Endodermal cell (in vitro differentiated cells): ENCODE results near the gene RIPOR2. TPM values are rescaled to one million over a fixed set of nuclear protein-coding genes. Genes with fewer than 3 reads are reported as not detected.

Experiments used
- DNase-seq: peaks from one replicate; pipeline ENCODE4 v3.0.0-alpha.2; 2017
- H3K27ac ChIP-seq: 2 replicates; pipeline ENCODE4 v1.5.1; 2013; ENCODE audit warnings: mild to moderate bottlenecking, low read depth, low read length, moderate library complexity
- H3K27me3 ChIP-seq: 2 replicates; pipeline ENCODE4 v1.6.1; 2013; ENCODE audit warnings: mild to moderate bottlenecking, low read length, moderate library complexity; ENCODE audit not compliant: insufficient read depth, control insufficient read depth, poor library complexity, severe bottlenecking
- H3K36me3 ChIP-seq: 2 replicates; pipeline ENCODE4 v1.7.0; 2013; ENCODE audit warnings: mild to moderate bottlenecking, low read length, moderate library complexity; ENCODE audit not compliant: control insufficient read depth, insufficient read depth
- H3K4me1 ChIP-seq: one replicate; pipeline ENCODE4 v1.7.0; 2013; ENCODE audit warnings: low read length; ENCODE audit not compliant: control insufficient read depth, insufficient read depth
- H3K4me3 ChIP-seq: 2 replicates; pipeline ENCODE4 v1.5.1; 2013; ENCODE audit warnings: mild to moderate bottlenecking, low read length, moderate library complexity
- H3K9ac ChIP-seq: 2 replicates; pipeline ENCODE4 v1.6.1; 2013; ENCODE audit warnings: mild to moderate bottlenecking, low read length, moderate library complexity; ENCODE audit not compliant: poor library complexity, severe bottlenecking; ENCODE audit errors: extremely low read depth
- H3K9me3 ChIP-seq: 2 replicates; pipeline ENCODE4 v1.6.1; 2013; ENCODE audit warnings: mild to moderate bottlenecking, low read length, moderate library complexity; ENCODE audit not compliant: control insufficient read depth
- H3K27ac Mint-ChIP-seq: 2 replicates; pipeline ENCODE4 v1.8.0; 2020; ENCODE audit warnings: mixed read lengths
- H3K27me3 Mint-ChIP-seq: 2 replicates; pipeline ENCODE4 v1.8.0; 2021; ENCODE audit warnings: mild to moderate bottlenecking, mixed read lengths; ENCODE audit not compliant: insufficient read depth
- H3K36me3 Mint-ChIP-seq: 2 replicates; pipeline ENCODE4 v1.8.0; 2020; ENCODE audit warnings: low read depth, mixed read lengths
- H3K4me1 Mint-ChIP-seq: 2 replicates; pipeline ENCODE4 v1.8.0; 2020; ENCODE audit warnings: mixed read lengths
- H3K4me3 Mint-ChIP-seq: 2 replicates; pipeline ENCODE4 v1.8.0; 2020; ENCODE audit warnings: mild to moderate bottlenecking, moderate library complexity, mixed read lengths
- H3K9me3 Mint-ChIP-seq: 2 replicates; pipeline ENCODE4 v1.8.0; 2020; ENCODE audit warnings: mild to moderate bottlenecking, mixed read lengths
- WGBS, 2 experiments: methylation state at CpG; one replicate each; pipeline versions ENCODE4 v1.1.5 to v1.1.7; 2013; ENCODE audit warnings: missing lambda C conversion rate in 2 of 2, mixed read lengths in 1 of 2; ENCODE audit not compliant: insufficient coverage in 1 of 2, insufficient read length in 1 of 2; 5-methylcytosine and 5-hydroxymethylcytosine counted together
- total RNA-seq, 2 donors: library from RNA; stranded (reverse); fragmentation: NEBNext Ultra II Directional in 1 of 2; extraction: Animal tissue kit (Norgen Biotek cat#: 25700) in 1 of 2; gene quantifications; 2 replicates in 1 of 2; 3 replicates in 1 of 2; pipeline ENCODE4 v1.2.1, GENCODE V29; 2021
- TF ChIP-seq, protein P1 (sequence below): fragments of 200-600 bp; sonication (generic); conservative IDR thresholded peaks from 2 replicates; pipeline ENCODE4 v1.5.0; 2021; ENCODE audit warnings: antibody characterized with exemption, mild to moderate bottlenecking

RIPOR2 gene
- total RNA-seq, 2 donors from 2014 or later, result 9.3 to 10.4 TPM

DNA sequence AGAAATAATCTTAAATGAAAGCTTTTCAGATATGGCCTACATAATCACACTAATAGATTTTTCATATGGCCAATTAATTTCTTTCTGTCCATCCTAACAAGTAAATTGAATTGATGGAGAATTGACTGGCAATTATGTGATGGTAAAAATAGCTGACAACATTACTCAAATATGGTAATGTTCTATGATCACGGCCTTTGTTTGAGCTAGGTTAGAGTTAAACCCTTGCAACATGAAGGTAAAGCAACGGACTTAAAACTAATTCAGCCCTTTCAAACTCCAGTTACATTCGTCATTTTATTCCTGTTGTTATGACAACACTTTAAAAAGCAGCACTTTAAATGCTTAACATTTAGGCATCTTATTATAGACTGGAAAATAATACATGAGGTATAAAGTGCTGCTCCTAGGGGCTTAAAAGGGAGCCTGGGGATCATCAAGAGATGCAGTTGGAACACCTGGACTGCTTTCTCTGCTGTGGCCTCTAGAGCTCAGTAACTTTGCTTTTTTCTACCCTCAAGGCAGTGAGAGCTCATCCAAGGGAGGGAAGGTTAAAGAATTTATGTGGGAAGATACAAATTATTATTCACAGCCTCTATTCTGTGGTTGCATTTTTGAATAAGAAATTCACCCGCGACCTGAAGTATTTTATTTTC is 46.9 kb downstream of the RIPOR2 start:
- no peaks in the 10 kb centered on the region for H3K36me3 Mint-ChIP-seq
- Histone ChIP-seq H3K36me3 (no peaks in the 10 kb centered on the region), H3K9me3 (no peaks in the 10 kb centered on the region), H3K4me1 (no peaks in the 10 kb centered on the region), H3K27ac (no peak overlapping the region), H3K4me3 (no peak overlapping the region), H3K27me3 (no peaks in the 10 kb centered on the region), H3K9ac (no peak overlapping the region)
- 92 to 100% methylated on average over 2 to 5 of the region's 5 CpGs for WGBS, 2 experiments
- H3K27ac Mint-ChIP-seq, result no peak overlapping the region
- TF ChIP-seq, protein P1, sequence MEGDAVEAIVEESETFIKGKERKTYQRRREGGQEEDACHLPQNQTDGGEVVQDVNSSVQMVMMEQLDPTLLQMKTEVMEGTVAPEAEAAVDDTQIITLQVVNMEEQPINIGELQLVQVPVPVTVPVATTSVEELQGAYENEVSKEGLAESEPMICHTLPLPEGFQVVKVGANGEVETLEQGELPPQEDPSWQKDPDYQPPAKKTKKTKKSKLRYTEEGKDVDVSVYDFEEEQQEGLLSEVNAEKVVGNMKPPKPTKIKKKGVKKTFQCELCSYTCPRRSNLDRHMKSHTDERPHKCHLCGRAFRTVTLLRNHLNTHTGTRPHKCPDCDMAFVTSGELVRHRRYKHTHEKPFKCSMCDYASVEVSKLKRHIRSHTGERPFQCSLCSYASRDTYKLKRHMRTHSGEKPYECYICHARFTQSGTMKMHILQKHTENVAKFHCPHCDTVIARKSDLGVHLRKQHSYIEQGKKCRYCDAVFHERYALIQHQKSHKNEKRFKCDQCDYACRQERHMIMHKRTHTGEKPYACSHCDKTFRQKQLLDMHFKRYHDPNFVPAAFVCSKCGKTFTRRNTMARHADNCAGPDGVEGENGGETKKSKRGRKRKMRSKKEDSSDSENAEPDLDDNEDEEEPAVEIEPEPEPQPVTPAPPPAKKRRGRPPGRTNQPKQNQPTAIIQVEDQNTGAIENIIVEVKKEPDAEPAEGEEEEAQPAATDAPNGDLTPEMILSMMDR, result peak; percentile 48
- H3K27me3 Mint-ChIP-seq, result no peaks in the 10 kb centered on the region
- H3K4me3 Mint-ChIP-seq, result no peak overlapping the region
- no peak for DNase-seq
- H3K4me1 Mint-ChIP-seq, result peaks cover 2% of the 10 kb centered on the region
- H3K9me3 Mint-ChIP-seq, result no peaks in the 10 kb centered on the region

DNA sequence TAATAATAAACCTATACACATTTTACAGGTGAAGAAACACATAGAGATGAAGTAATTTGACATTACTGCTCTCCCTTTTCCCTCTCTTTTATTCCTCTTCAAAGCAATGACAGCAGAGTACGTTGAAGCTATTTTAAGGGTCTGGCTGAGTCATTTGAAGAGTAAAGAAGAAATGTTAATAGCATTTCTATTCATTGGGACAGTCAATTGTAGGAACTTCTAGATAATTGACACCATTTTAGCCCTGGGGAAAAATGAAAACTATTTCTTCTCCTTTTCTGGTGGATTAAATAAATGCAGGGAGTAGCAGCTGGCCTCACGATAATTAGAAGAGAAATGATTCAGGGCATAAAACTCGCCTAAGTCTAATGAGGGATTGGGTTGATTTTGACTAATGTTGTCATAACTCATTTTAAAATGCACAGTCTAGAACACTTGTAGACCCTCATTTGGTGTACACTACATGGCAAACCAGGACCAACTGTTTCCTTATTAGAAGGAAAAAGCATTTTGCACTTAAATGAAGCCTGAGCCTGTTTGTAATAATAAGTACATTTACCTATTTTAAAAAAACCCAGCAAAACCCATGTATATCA is 48.1 kb downstream of the RIPOR2 start:
- H3K27me3 ChIP-seq, result no peaks in the 10 kb centered on the region
- no peaks in the 10 kb centered on the region for H3K4me1 ChIP-seq
- Mint-ChIP-seq H3K36me3 (no peaks in the 10 kb centered on the region), H3K4me3 (no peak overlapping the region), H3K27ac (no peak overlapping the region), H3K9me3 (no peaks in the 10 kb centered on the region), H3K27me3 (no peaks in the 10 kb centered on the region), H3K4me1 (peaks cover 4% of the 10 kb centered on the region)
- no peak overlapping the region for H3K4me3 ChIP-seq
- no peak for DNase-seq
- H3K27ac ChIP-seq, result no peak overlapping the region
- H3K36me3 ChIP-seq, result no peaks in the 10 kb centered on the region
- TF ChIP-seq, protein P1, result no peak
- WGBS, 2 experiments, result 90% methylated on average over 3 of the region's 3 CpGs; no CpG with 5 or more reads in 1 of the 2 experiments
- no peak overlapping the region for H3K9ac ChIP-seq
- no peaks in the 10 kb centered on the region for H3K9me3 ChIP-seq

DNA sequence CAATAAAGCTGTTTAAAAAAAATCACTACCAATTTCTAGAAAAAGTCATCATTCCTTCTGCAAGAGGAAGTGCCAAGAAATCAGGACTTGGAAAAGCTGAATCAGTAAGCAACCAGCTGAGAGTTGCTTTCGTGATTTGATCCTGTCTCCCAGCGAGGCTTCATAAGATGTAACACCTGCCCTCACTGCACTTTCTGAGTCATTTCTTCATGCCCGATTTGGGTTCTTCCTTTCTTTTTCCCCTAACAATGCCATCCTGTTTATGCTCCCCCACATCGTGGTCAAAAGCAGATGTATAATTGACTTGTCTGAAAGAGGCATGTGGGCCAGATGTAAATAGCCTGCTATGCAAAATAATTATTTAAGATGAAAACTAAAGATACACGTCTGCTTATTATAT is 52.1 kb downstream of the RIPOR2 start:
- Mint-ChIP-seq H3K36me3 (no peaks in the 10 kb centered on the region), H3K4me3 (no peak overlapping the region), H3K27ac (no peak overlapping the region), H3K9me3 (no peaks in the 10 kb centered on the region), H3K27me3 (peaks cover 2% of the 10 kb centered on the region), H3K4me1 (peaks cover 25% of the 10 kb centered on the region)
- TF ChIP-seq, protein P1, result no peak
- WGBS, 2 experiments, result 94 to 95% methylated on average over 2 to 5 of the region's 5 CpGs
- Histone ChIP-seq H3K4me3 (no peak overlapping the region), H3K9me3 (no peaks in the 10 kb centered on the region), H3K27ac (no peak overlapping the region), H3K36me3 (no peaks in the 10 kb centered on the region), H3K27me3 (no peaks in the 10 kb centered on the region), H3K9ac (no peak overlapping the region), H3K4me1 (no peaks in the 10 kb centered on the region)
- no peak for DNase-seq
